Activated CD4-positive, CD25-positive, alpha-beta regulatory T cell treated with anti-CD3 and anti-CD28 coated beads, Interleukin-2, amount 50 U/mL, for 72 hours (primary cell): Measurements from ENCODE around the gene CPNE5.

Experiments
- DNase-seq: peaks from one replicate; pipeline ENCODE4 v3.0.0; 2021

CPNE5 gene

DNA sequence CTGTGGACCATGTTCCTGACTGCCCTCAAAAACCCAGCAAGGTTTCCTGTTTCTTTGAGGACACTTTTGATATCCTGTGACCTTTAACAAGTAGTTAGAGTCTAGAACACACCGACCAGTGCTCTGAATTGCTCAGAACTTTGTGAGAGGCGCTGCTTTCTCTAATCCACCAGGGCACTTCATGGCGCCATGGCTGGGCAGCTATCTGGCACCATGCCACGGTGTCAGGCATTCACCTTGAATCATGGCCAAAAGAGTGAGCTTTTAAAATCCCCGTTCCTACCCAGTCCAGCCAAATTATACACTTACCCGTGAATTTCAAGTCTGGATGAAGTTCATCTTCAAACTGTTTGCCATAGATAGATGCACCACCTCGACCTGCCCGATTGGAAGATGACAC is 17.0 kb upstream of the CPNE5 start:
- DNase-seq = no peak

DNA sequence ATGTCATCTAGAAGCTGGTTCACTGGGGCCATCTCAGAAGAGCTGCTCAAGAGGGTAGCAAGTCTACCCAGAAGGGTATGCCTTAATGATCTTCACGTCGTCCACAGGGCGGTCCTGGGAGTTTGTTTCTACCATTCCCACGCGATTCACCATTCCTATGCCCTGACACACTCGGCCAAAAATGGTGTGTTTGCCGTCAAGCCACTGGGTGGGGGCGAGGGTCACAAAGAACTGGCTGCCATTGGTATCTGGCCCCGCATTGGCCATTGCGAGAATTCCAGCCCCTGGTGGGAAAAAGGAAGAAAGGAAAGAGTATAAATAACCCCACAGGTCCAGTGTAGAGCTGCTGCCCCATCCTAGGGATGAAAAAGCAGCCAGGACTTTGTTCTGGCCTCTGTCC is 16.5 kb upstream of the CPNE5 start:
- no peak for DNase-seq

DNA sequence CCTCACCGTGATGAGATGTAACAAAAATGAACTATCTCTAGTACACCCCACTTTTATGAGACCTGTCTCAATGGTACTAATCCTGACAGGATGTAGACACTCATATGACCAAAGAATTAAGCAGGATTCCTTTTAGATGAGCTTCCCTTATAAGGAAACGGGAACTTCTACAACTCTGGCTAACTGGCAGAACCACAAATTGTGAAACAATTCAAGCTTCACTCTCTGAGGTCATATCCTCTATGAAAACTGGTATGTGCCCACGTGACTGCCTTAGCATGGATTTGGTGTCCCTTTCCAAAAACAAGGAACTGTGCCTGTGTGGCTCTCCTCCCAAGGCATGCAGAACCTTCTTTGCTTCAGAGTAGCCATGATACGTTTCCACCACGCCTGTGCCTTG is 14.1 kb upstream of the CPNE5 start:
- DNase-seq = no peak

DNA sequence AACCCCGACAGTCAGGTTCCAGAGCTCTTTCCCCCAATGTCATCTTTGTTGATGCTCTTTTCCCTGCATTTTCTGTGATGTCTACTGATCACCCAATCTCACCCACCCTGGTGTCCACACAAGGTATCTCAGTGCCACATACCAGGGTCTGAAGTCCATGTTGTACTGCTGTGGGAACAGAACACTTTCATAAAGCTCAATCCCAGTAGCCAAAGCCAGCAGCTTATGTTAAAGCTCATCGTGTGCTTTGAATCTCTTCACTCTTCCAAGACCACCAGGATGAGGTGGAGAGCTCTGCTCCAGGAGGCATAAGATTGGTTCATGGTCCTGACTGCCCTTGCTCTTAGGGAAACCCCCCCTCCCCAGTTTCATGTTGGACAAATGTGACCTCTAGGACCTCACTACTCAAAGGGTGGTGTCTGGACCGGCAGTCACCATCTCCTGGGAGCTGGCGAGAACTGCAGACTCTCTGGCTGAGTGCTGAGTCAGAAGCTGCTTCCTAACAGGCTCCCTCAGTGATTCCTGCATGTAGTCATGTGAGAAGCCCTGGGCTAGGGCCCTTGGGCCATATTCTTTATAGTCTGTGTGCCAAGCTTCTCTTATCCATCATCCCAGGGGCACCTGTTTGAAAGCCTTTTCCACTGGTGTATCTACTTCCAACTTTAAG is 13.4 kb upstream of the CPNE5 start:
- DNase-seq = no peak

DNA sequence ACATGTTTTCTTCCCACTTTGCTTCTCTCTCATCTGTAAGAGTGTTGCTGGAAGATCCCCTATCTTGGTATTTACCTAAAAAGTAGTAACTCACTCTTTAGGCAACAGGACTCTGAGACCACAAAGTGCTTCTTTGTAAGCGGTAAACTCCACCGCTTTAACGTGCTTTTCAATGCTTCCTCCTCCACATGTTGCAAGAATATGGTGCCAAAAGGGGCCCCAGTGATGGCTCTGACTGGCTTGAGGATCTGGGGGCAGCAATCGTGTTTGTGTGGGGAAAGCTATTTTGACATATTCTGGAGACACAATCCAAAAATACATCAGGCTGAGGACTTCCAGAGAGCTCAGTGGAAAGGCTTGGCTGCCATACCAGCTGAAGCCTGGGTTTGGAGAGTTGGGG is 12.4 kb upstream of the CPNE5 start:
- DNase-seq = no peak

DNA sequence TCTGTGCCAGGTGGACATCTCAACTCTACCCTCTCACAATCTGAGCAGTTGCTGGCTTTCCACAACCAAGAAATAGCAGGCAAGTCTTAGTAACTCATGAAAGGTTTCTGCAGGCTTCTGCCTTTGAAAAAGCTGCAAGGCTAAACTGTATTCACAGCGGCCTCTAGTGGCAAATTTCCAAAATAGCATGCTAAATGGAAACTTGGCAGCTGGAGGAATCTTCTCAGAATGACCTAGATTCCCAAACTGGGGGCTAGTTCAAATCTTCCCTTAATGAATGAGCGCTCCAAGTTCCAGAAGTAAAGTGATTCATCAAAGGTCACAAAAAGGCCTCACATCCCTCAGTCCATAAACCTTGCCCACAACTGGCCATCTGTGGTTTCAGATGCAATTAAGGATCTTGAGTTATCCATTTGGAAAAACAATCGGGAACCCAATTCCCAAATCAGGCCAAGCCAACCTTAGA is 11.9 kb upstream of the CPNE5 start:
- no peak for DNase-seq

DNA sequence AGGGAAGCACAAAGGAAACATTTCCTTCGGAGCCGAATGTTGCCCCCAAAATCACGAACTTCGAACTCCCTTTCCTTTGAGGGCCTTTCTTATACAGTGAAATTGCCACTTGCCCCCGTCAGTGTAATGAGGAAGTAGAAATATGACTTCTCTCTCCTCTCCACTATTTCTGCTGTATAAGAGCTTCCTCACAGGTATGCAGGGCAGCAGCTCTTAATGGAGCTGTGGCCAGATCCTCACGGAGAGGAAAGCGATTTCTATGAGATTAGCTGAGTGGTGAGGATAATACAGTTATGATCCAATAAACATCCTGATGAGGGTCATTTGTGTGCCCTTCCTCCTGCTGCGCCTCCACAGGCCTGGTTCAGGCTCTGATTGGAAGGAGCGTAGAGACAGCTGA is 10.8 kb upstream of the CPNE5 start:
- DNase-seq = no peak

DNA sequence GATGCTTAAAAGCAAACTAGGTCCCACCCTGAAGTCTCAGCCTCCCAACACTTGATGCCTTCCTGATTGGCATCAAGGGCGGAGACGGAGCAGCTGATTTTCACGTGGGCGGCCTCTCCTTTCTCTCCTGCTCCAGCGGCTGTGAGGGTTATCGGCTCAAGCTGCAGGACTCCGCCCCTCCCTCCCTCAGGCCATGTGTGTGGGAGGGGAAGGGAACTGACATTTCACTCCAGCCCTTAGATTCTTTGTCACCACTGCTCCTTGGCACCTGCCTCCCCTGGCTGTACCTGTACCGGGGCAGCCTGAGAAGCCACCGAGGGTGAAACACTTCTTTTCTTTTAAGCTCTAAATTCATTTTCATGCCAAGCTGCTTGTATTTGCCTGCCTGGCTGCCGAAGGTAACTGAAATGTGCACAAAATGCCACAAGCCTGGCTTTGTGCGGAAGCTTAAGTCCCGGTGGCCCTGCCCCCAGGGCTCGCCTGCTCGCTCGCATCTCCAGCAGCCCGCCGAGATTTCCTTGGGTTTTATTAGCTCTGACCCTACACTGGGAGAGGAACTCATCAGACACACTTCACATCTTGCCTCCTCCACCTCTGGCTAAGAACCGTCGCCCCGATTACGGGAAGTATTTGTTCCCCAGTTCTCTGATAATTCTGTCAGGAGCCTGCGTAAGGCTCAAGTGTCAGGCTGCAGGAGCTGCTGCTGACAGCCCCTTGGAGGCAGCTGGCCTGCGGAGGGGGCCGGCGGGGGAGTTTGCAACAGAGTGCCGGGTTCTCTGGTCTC is 9.6 kb upstream of the CPNE5 start:
- no peak for DNase-seq

DNA sequence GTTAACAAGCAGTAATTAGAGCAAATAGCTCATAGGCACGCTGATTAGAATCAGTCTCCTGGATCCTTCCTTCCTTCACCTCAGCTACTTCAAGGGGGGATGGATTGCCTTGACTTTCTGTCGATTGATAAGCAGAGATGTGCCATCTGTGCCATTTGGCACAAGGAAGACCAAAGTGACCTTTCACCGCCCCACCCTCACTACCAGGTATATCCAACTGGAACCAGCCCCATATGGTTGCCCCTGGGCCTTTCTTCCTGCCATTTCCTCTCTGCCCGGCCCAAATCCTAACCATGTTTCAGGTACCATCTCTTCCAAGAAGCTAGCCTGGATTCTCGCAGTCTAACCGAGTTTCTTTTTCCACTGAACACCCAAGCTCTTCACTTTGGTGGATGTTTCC is 8.7 kb upstream of the CPNE5 start:
- DNase-seq = no peak

DNA sequence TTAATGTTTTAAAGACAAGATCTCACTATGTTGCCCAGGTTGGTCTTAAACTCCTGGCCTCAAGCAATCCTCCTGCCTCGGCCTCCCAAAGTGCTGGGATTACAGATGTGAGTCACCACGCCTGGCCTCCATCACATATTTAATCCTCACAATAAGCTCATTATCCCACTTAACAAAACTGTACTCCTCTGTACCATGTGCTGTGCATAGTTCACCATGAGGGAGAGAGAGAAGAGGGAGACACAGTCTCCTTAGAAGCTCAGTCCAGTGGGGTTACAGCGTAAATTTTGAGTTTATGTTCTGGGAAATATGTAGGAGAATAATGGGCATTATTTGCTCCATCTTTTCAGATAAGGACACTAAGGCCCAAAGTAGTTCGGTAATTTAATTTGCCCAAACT is 7.9 kb upstream of the CPNE5 start:
- no peak for DNase-seq

DNA sequence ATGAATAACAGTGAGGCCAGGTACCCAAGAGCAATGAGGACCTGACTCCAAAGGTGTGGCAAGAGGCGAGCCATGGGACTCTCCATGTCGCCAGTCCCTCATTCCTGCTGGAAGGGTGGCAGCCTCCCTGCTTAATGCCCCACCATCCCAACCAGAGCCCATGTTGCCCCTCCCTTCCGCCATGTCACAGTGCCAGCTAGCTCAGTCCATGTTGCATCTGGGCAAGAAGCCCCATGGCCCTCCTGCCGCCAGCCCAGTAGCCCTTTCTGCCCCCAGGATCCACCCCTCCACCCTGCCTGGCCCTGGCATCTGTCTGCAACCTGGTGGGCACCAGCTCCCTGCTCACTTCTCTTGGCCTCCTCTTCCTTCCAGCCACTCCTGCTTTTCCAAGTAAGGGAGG is 6.0 kb upstream of the CPNE5 start:
- DNase-seq = no peak

DNA sequence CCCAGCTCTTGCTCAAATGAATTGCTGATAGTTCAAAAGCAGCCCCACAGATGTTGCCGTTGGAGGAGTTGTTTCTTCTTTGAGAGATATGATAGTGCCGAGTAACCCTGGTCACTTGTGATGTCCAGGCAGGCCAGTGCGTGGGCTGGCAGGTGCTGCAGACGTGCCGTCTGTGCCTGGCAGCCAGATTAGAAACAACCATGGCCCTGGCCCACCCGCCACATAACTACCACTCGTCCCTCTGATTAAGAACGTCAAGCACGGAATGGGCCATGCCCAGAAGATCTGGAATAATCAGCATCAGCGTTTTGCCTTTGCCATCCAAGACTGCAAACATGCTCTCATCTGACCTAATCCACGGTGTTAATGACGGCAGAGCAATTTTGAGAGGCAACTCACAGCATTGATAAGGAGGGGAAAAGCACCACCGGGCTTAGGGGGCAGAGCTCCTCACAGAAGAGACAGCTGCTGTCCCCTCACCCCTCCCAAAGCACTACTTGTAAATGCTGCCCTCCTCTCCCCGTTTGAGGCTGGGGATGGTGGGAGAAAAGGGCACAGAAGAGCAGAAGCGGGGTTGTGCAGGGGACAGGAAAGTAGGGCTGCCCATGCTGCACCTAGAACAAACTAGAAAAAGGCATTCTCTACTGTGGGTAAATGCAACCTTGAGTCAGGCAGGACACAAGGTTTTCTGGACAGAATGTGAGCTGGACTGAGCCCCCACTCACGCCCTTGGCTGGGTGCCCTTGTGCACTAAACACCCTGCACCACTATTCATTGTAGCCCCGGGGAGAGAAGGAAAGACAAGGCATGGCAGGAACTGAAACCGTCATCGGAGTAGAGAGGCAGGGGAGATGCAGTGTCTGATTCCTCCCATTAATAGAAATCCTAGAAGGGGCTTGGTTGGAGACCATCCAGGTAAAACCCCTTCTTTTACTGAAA is 5.3 kb upstream of the CPNE5 start:
- no peak for DNase-seq

DNA sequence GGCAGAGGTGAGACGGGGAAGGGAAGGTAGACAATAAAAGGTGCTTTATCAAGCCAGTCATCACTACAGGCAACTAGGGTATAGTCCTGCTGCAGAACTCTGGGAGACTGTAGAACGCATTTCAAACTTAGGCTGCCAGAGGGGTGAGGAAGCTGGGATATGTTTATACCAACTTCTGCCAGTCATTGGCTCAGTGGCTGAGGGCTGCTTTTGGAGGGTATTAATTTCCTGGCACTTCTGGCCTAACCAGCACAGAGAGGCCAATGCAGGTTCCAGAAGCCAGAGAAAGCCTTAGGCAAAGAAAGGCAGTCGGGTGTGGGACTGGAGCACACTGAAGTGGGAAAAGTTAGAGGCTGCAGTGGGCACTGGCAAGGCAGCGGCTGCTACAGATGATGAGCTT is 3.9 kb upstream of the CPNE5 start:
- no peak for DNase-seq

DNA sequence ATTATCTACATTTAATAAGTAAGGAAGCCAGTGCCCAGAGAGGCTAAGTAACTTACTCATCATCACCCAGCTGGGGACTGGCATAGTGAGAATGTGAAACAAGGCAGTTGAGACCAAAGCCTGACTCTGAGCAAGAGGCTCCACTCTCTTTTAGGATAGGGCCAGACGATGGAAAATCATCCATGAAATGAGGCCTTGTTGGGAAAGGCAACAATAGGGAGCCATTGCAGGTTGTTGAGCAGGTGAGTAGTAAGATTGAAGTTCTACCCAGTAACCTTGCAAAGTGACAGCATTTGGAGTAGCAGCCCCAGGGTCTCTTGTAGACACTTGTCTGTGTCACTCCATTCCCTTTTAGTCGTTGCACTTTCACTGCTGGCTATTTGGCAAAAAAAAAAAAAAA is 2.5 kb upstream of the CPNE5 start:
- DNase-seq = no peak

DNA sequence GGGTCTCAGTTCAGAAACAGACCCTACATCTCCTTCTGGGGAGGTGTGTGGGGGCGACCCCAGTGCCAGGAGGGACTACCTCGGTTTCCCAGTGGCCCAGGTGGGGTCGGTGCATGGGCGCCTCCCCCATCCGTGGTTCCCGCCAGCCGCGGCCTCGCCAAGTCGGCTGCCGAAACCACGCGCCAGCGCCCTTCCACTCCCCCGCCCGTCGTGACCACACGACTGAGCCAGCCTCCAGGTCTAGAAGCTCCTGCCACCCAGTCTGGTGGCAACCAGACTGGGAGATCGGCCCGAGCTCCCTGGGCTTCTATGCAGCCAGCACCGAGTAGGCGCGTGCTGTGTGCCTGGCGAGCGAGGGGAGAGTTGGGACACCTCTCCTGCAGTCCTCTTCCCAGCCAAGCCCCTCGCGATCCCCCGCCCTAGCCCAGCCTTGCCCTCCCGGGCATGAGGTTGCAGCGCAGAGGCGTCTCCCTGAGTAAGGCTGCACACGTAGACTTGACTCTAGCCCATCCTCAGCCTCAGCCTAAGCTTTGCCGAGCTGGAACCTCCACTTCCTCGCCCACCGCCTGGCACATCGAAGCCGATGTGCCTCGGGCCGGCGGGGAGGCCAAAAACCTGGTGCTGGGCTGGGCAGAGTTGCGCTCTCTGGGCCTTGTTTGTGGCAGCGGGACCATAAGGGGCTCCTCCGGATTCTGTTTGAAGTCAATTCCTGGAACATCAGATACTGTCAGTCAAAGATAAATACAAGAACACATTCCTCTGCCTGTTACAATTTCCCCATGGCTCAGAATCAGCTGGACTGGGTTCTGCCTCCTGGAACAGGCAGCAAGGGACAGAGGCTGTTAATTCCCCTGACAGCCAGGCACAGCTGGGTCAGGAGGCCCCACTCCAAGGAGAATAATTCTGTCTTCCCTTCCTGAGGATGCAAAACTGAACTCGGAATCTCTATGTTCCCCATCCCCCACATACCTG is 1.5 kb upstream of the CPNE5 start:
- DNase-seq = no peak

DNA sequence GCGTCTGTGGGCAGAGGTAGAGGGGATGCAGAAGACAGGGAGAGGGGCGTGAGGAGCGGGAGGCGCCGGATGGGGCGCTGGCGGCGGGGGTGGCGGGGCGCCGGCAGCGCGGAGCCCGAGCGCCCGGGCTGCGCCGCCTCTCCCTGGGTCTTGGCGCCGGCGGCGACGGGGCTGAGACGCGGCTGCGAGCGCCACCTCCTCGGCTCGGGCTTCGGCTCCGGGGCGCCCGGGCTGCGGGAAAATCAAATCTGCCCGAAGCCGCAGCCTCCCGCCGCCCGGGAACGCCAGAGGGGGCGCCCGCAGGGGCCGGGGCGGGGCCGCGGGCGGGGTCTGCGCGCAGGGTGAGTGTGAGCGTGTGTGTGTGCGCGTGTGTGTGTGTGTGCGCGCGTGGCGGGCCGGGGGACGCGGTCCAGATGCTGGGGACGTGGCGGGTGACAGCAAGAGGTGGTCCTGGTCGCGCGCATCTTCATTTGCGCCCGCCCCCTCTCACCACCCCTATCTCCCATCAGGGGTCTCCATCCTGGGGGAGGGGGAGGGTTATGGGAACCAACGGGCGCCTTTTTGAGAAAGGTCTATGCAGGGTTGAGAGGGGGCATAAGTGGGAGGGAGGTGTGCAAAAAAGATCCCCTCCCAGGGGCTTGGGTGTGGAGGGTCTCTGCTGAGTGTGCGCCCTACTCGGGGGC is 646 bp upstream of the CPNE5 start:
- DNase-seq = no peak

DNA sequence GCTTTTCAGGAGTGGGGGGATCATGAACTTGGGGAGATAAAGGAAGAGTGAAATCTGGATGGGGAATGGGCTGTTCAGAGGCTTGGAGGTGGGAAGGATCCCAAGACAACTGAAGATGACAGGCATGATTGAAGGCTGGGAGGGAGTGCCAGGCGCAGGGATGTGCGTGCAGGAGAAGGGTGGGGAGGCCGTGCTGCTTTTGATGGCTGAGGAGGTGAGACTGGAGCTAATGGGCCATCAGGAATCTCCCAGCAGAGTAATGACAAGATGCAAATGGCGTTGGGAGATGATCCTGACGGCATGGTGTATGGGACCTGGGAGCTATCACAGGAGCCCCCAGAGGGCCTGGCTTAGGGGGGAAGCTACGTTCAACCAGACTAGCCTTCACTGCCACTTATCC is 1.6 kb downstream of the CPNE5 start:
- DNase-seq = no peak

DNA sequence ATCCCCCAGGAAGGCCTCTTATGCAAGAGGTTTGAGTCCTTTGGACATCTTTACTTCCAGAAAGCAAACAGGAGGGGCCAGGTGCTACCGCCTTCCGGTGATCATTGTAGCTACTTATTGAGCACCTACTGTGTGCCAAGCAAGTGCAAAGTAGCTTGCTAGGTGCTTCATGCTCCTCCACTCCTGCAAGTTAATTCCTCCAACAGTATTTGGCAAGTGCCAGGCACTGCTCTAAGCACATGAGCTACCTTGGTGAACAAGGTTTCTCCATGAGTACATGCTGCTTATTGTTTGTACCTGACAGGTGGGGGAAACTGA is 2.3 kb downstream of the CPNE5 start:
- DNase-seq = no peak

DNA sequence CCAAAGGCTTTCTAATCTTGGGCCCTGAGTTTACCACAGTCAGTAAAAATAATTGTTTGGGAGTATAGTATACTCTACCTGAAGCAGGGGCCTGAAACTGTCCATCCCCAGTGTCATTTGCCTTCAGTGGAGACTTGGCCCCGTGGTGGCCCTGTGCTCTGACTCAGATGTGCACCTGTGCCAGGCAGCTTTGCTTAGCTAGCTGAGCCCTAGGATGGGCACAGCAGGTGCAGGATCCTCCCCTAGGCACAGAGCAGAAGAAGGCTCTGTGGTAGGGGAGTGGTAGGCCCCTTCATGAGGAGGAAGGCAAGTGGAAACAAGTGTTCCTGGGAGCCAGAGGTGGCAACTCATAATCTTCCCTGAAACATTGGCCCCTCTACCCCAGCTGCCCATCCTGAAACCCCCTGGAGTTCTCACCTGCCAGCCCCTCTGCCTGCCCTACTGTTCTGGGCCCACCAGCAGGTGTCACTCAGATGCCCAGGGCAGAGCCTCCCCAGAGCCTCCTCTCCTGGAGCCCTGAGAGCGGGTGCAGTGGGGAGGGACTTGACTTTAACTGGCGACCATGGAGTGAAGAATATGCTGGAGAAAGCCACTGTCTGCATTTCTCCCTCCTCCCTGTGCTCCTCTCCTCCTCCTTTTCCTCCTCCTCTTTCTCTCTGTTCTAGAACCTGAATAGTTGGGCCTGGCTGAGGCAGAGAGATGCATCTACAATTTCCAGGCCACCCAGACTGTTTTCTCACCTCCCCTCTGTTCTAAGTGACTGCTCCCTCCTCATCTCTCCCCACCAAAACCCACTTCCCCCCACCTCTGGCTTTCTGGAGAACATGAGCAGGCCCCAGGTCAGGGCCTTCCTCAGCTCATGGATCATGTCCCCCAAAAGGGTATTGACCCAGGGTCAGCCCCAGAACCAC is 2.9 kb downstream of the CPNE5 start:
- no peak for DNase-seq

DNA sequence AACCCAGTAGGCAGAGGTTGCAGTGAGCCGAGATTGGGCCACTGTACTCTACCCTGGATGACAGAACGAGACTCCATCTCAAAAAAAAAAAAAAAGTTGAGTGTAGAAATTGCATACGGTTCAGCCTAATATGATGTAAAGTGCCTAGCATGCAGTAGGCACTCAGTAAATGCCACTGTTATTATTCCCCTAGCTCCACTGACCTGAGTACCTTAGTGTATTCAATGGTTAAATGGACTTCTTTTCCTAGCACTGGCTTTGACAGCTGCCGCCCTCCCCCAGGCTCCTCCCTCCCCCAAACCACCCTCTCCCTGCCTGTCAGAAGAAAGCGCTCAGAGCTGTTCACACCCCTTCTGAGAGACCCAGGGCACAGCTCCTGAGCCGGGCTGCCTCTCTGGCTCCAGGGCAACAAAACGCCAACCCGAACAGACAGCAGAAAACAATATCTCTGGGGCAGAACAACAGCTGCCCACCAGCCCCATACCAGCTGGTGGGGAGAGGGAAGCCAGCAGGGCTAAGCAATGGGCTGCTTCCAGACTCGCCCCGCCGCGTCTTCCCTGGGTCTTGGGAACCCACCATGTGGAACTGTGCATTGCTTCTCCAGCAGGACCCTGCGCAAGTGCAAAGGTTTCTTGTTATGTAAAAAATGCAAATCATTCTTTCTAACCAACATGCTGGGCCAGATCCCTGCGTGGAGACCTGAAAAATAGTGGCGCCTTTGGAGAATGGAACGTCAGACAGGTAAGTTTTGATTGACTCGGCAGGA is 4.5 kb downstream of the CPNE5 start:
- DNase-seq = no peak
